HG03066 (cell line): ENCODE measurements around the gene RANBP9.
A peak's percentile ranks its signal among the peaks of the same experiment; 100 is the strongest.

Source experiments
- ATAC-seq: cut with Tn5 transposase; IDR thresholded peaks from one replicate; pipeline ENCODE4 v1.9.1; 2021; ENCODE audit warnings: low read depth; ENCODE audit not compliant: unreplicated experiment

Gene RANBP9

DNA sequence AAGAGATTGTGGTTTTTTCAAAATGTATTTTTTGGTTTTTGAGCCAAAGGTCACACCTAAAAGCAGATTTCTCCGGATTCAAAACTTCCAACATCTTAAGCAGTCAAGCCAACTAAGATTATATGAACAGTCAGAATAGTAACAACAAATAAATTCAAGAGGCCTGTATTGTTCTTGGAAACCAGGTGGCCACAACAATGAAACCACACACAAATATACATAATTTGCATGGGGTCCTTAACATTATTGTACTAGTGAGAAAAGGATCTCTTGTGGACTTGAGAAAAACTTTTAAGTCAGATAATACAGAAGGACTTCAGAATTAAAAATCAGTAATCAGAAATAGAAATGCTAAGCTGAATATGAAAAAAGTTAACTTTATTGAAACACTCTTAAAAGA, 55.9 kb downstream of the RANBP9 start:
- no peak for ATAC-seq

DNA sequence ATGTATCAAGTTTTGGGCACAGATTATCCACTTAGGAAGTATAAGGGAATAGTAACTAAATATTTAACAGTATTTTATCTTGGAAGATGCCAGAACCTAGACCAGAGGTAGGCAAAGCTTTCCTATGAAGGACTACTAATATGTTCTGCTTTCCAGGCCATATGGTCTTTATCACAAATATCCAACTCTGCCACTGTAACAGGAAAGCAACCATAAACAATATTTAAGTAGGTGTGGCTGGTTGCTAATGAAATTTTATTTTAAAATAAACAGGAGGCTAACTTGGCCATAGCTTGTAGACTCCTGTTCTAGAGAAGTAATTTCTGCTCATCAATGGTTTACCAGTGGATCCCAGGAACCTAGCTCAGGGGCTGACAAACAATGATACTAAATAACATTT, 57.1 kb downstream of the RANBP9 start:
- ATAC-seq, result no peak

DNA sequence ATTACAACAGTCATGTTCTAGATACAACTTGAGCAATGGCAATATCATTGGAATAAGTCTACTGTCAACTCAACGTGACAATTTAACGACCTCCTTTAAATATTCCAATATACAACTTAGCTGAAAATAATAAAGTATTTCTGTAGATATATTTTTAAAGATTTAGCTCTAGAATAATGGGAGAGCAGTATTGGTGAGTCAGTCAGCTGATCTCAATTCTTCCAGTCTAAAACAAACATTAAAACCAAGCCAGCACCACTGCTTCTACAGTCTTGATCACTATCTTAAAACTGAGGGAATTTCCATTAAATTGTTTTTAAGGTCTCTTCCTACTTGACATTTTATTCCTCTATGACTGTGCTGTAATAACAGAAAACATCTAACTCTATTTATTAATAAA, 58.3 kb downstream of the RANBP9 start:
- no peak for ATAC-seq

DNA sequence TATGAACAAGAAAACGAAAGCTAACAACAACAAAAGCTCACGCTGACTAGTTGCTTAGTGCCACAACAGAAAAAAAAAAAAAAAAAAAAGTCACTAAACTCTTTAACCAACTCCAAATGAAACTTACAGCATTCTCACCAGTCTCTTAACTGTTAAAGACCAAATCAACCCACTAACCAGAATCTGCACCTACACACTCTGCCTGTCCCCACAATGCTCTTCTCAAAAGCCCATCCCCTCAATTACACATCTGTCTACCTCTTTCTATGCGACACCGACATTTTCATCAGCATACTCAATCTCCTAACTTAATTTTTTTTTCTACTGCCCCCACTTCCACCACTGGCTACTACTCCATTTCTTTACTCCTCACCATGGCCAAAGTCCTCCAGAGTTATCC, 62.2 kb downstream of the RANBP9 start:
- ATAC-seq, result no peak

DNA sequence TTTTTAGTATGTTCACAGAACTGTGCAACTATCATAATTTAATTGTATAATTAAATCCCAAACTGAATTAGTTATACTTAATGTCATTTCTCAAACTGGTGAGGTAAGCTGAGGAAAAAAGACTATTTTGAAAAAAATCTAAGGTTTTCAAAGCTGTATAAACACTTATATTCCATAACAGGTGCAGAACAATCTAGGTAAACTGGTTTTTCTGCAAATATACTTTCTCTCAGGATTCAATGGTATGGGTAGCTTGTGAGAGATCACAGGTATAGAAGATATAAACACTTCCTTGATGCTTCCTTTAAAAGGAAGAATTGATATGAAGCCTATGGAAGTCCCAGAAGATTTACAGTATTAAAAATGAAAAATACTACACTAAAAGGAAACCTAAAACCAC, 62.8 kb downstream of the RANBP9 start:
- ATAC-seq, result no peak

DNA sequence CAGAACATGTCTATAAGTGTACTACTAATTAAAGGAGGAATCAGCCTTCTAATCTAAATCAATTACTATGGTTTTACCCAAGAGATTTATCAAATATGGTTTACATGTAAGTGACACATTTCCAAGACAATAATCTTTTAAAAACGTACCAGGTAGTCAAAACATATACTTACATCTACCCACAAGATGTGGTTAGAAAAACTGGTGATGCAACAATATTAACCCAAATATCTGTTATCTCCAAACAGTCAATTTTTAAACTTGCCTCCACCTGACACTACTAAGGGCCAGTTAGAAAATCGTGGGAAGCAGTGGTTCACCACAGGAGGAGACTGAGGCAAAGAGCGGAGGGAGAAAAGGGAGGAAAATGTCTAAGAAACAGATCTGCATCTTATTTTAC, 68.5 kb downstream of the RANBP9 start:
- ATAC-seq, result no peak

DNA sequence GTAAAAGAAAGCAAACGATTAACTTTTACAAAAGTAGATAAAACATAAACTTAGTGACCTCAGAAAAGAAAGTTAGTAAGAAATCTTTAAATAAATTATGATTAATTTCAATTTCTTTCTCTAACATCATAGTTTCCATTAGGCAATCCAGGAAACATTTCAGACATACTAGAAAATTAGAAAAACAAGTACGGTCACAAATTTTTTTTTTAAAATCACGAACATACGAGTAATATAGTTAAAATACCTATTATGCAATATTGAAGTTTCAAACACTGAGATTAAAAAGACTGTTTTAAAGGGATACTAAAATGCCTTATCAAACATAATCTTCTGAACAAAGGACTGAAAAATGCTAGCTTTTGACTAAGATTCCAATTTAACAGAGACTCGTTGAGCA, 70.3 kb downstream of the RANBP9 start:
- ATAC-seq, result no peak

DNA sequence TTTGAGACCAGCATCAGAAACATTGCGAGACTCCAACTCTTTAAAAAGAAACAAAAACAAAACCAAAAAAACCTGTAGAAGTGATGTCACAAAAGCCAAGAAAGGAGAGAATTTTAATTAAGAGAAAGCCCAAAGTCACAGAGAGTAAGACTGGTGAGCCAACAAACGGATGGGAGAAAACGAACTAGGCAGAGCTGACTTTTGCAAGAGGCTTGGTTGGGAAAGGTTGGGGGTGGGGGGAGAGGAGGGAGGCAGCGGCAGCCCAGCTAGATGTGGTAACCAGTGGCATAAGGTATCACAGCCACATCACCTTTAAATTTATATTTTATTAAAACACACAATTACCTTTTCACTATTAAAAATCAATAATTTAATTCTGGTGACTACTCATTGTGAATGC, 73.0 kb downstream of the RANBP9 start:
- ATAC-seq, result no peak

DNA sequence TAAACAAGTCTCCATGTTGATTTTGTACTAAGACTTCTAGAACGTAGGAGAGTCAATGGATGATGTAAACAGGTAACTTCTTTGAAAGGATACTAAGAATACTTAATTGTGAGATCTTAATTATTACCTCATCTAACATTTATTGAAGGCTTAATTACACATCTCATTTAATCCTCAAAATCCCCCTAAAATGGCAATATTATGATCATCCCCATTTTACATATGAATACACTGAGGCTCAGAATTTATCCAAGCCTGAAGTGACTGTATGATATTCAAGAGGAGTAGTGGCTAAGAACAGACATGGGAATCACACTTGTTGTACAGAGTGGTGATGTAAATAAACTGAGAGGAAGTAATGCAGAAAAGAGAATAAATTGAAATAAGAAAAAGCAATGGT, 73.6 kb downstream of the RANBP9 start:
- ATAC-seq, result no peak

DNA sequence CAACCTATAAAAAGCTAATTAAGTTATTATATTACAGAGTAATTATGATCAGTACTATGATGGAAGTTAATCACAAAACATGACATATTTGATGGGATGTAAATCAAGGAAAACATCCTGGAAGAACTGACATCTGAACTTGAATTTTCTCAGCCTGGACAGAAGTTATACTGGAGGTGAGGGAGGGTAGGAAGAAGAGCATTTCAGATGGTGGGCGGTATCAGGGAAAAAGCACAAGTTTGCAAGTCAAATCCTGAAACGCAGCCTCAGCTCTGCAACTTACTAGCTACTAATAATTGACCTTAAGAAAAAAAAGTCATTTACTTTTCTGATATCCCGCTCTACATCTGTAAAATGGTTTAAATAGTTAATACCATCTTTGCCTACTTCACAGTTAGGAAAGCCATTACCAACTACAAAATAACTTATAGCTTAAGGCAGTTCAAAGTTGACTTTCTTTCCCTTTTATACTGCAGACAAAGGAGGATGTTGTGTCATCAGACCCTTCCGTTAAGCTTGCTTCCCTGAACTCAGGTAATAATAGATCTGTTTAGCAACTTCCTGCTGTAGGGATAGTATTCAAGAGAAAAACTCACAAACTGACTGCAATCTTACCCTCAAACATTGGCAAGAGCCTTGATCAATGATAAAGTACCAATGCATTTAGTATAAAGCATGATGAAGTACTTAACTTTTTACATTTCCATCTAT, 75.5 kb downstream of the RANBP9 start:
- no peak for ATAC-seq

DNA sequence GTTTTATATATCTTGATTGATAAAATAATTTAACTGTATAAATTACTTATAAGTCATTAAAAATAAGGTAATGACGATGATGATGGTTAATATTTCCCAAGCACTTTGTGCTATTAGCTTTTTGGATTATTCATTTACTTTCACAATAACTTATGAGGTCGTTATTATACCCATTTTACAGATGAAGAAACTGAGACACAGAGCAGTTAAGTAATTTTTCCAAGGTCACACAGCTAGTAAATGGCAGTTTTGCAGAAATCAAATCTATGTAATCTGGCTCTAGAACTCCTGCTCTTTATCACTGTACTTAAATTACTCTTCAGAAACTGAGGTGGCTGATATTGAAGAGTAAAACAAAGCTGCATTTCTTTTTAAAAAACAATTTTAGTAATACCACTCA, 78.3 kb downstream of the RANBP9 start:
- ATAC-seq, result no peak

DNA sequence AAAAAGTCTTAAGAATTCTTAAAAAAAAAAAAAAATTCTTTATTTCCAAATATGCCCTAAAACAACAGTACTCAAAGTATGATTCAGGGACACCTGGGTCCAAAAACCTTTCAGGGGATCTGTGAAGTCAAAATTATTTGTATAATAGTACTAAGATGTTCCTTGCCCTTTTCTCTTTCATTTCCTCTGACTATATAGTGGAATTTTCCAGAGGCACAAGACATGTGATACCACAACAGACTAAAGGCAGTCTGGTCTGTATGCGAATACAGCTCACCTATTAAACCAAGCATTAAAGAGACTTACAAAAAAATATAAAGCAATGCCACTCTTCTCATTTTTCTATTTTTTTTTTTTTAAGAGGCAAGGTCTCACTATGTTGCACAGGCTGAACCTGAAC, 81.1 kb downstream of the RANBP9 start:
- ATAC-seq, result no peak

DNA sequence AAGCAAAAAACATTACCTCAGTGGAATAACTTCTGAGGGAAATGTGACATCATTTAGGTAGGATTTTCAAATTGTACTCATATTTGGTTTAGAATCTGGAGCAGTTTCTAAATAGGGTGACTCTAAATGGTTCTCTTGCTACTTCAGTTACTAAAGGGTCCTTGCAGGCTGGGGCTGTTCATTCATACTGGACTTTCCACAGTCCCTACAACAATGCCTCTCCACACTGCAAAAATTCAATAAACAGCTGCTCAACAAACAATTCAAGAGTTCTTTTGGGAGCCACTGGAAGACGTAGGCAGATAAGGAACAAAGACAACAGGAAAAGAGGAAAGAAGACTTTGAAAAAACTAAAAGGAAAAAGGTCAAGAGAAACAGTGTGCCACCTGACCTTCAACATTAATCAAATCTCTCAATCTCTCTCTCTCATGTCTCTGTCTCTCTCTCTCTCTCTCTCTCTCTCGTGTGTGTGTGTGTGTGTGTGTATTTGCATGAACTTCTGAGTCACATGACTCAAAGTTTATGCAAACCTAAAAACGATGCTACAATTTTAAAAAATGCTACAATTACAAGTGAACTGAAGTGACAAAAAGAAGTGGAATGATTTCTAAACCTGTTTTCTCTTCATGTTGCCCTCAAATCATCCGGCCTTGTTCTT, 82.0 kb downstream of the RANBP9 start:
- no peak for ATAC-seq

DNA sequence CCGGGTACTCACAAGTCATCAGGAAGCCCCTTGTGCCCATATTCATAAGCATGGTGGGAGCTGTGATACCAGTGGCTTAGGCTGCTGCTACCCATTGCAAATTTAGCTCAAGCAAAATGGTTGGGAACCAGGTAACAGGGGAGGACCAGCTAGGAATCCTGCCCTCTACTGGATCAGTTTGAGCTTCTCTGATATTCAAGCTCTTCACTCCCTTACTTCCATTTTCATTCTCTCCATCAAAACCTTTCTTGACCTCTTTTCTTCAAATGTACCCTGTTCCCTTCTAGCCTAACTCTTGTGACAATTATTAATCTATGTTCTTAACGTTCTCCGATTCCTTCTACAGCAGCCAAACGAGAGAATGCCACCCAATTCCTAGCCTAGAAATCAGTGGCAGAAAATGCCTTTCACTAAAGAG, 86.8 kb downstream of the RANBP9 start:
- no peak for ATAC-seq

DNA sequence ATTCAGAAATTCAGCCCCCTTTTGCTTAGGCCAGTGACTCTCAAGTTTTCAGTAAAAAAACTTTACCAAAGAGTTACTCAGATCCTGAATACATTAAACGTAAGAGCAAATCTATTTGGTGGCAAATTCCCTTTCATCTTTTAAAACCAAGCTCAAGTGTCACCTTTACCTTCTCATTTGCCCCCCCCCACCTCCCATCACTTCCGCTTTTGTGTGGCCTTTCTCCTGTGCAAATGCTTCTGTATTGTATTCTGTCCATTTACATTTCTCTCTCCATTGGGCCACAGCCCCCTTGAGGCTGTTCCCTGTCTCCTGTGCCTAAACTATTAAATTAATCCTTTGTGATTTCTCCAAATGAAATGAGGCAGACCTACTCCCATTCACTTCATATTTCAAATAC, 94.6 kb downstream of the RANBP9 start:
- no peak for ATAC-seq

DNA sequence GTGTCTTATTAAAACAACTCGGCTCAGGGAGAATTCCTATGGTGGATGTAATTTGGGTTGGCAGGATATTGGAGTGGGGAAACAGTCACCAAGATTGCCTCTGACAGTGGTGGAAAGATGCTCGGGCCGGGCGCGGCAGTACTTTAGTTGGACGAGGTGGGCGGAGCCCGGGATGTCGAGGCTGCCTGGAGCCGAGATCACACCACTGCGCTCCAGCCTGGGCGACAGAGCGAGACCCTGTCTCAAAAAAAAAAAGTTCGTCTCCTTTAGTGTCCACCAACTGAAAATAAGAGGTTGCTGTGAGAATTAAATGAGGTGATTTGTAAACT, 95.9 kb downstream of the RANBP9 start:
- ATAC-seq, result peak; percentile 19

DNA sequence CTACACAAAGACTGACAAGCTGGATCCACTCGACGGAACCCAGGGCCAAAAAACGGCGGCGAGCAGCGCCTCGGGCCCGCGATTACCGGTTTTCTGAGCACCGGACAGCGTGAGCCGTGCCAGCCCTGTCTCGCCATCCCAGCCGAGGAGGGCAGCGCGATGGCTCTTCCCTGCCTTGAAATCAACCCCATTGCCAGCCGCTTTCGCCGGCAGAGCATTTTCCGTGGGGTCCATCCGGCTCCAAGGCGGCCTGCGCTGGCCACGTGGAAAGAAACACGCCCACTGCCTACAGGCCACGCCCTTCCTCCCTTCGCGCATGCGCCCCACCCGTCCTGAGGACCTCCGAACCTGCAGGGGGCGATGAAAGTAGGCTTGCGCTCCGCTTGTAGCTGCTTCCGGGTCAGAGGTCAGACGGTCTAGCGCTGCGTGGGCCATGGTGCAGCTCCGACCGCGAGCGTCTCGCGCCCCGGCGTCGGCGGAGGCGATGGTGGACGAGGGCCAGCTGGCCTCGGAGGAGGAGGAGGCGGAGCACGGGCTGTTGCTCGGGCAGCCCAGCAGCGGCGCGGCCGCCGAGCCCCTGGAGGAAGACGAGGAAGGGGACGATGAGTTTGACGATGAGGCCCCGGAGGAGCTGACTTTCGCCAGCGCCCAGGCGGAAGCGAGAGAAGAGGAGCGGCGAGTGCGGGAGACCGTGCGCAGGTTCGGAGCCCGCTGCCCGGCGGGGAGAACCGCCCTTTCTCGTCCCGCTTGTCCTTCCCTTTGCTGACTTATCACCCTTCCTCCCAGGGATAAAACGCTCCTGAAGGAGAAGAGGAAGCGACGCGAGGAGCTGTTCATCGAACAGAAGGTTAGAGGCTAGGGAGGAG, 96.5 kb downstream of the RANBP9 start, which contains the start of gene NOL7:
Gene NOL7 (plus strand): TSS at position 410 of the 866 bp plus-strand sequence. CDS start 24 bp downstream, at position 434.
- peak; percentile 88 for ATAC-seq

DNA sequence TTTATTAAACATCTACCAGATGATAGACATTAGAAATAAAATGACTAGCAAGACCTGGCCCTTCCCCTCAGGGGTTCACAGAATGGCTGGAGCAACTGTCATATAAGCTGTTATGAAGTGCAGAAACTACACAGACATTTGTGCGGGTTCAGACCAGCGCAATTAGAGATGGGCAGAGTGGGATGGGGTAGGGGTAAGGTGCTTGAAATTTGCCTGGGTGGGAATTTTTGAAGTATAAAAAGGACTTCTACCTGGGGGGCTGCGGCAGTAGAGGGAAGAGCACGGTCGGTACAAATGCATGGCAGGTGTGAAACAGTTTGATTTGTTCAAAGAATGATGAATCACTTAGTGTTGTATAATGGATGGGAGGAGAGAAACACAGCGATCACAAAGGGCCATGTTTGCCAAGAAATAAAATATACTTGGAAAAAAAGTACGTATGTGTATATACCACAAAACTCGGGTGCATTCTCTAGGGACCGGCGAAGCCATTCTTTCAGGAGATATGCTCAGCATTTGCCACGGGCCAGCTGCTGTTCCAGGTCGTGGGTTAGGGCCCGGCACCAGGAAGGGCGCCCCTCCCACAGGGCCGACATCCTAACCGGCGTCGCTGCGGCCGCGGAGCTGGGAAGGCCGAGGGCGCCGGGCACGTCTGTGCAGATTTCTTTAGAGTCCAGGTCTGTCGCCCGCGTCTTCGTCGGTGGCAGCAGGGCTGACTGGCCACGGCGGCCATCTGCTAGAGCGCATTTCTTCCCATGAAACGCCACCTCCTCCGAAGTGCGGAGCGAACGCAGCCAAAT, 97.3 kb downstream of the RANBP9 start:
- ATAC-seq, result peak; percentile 16

DNA sequence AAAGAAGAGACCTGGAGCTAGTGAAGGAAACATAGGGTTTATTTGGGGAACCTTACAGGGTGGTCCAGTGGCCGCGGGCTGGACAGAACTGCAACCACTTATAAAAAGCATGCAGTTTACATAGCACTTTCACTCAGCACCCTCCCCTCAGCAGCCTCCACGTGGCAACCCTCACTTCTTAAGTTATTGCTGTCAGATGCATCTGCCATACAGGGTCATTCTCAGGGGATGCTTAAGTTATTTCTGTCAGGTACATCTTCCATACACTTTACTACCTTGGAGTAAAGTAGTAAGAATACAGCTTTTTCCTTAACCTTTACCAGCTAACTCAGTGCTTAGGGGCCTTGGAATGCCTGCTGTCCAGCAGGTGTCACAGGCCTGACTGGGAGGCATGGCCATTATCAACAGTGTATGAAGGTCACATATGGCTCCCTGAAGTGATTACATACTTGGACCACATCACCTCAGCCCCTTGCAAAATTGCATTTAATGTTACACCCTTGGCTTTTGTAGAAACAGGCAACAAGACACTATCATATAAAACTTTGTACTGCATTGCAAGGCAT, 98.5 kb downstream of the RANBP9 start:
- no peak for ATAC-seq

DNA sequence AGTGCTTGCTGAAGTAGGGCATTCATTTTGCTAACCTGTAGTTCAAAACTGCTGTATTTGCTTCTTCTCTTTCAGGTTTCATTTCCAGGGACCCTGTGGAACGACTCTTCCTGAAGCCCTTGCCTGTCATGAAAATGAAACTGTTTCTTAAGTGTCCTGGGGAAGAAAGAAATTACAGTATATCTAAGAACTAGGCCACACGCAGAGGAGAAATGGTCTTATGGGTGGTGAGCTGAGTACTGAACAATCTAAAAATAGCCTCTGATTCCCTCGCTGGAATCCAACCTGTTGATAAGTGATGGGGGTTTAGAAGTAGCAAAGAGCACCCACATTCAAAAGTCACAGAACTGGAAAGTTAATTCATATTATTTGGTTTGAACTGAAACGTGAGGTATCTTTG, 99.9 kb downstream of the RANBP9 start:
- ATAC-seq, result no peak
